ENCODE measurements around the gene SNX2.

Gene SNX2, protein sequence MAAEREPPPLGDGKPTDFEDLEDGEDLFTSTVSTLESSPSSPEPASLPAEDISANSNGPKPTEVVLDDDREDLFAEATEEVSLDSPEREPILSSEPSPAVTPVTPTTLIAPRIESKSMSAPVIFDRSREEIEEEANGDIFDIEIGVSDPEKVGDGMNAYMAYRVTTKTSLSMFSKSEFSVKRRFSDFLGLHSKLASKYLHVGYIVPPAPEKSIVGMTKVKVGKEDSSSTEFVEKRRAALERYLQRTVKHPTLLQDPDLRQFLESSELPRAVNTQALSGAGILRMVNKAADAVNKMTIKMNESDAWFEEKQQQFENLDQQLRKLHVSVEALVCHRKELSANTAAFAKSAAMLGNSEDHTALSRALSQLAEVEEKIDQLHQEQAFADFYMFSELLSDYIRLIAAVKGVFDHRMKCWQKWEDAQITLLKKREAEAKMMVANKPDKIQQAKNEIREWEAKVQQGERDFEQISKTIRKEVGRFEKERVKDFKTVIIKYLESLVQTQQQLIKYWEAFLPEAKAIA

DNA sequence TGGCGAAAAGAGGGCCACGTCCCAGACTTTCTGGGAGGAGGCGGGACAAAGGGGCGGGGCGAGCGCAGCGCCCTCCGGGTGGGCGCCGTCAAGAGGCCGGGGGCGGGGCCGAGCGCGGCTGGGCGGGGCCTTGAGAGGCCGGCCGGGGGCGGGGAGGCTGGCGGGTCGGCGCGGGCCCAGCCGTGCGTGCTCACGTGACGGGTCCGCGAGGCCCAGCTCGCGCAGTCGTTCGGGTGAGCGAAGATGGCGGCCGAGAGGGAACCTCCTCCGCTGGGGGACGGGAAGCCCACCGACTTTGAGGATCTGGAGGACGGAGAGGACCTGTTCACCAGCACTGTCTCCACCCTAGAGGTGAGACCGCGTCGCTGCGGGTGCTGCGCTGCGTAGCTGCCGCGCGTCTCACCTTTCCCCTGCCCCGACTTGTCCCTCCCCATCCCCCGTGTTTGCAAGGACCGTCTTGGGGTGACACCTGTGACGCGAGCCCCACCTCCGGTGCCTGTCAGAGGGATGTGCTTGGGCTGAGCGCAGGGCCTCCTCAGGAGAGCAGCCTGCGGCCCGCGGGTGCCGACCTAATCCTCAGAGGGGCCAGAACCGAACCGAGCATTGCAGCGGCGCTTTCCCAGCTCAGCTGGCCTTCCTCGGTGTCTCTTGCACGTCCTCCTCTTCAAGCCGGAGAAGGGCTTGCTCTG, at the start of gene SNX2:
TSS of gene SNX2 (plus strand) at position 220 of the 689 bp plus-strand sequence. CDS start at position 244, 24 bp downstream.
- TF ChIP-seq, protein P1, sequence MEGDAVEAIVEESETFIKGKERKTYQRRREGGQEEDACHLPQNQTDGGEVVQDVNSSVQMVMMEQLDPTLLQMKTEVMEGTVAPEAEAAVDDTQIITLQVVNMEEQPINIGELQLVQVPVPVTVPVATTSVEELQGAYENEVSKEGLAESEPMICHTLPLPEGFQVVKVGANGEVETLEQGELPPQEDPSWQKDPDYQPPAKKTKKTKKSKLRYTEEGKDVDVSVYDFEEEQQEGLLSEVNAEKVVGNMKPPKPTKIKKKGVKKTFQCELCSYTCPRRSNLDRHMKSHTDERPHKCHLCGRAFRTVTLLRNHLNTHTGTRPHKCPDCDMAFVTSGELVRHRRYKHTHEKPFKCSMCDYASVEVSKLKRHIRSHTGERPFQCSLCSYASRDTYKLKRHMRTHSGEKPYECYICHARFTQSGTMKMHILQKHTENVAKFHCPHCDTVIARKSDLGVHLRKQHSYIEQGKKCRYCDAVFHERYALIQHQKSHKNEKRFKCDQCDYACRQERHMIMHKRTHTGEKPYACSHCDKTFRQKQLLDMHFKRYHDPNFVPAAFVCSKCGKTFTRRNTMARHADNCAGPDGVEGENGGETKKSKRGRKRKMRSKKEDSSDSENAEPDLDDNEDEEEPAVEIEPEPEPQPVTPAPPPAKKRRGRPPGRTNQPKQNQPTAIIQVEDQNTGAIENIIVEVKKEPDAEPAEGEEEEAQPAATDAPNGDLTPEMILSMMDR (IDR thresholded peaks at IDR 0.05; ENCODE audit: insufficient read depth, low read depth, low read length, missing control alignments) = peak; percentile 33
- DNase-seq (ENCODE audit: low read depth) = peak; percentile 94
- H3K4me3 ChIP-seq (ENCODE audit: low read depth, low read length) = peak within 1 kb of the TSS; percentile 94

DNA sequence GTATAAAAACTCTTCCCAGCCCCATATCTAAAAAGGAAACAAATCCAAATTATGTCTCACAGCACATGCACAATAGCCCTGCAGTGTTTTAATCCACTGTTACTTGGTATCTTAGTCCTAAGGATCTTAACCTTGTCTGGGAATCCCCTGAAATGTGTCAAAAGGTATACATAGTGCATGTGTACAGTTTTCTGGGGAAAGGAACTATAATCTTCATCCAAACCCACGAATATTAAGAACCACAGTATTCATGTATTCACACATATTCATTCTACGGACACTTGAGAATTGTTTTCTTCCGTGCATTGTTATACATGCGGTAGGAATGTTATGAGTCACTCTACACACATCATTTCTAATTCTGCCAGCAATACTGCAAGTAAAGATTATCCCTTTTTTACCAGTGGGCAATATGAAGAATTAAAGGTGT, 47.8 kb upstream of the SNX2 start:
- TF ChIP-seq, protein P1 (IDR thresholded peaks at IDR 0.05; ENCODE audit: insufficient read depth, low read depth, low read length, missing control alignments) = no peak
- no peak overlapping the region for H3K4me3 ChIP-seq (ENCODE audit: low read depth, low read length)
- DNase-seq (ENCODE audit: low read depth) = peak; percentile 49

DNA sequence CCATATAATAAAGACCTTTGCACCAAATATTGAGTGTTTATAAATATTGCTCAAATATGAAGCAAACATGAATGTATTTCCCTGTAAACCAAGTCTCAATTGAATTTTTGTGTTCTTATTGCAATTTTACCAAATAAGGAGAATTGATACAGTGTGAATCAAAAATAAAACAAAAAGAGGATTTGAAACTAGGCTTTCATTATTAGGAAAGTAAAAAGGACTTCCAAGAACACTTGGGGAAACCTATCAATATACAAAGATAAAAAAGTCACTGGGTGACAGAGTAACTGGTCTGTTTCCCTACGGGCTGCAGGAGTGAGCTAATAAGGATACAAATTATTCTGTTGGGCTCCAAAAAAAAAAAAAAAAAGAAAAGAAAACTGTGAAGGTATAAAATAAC, 44.8 kb upstream of the SNX2 start:
- DNase-seq (ENCODE audit: low read depth) = no peak
- H3K4me3 ChIP-seq (ENCODE audit: low read depth, low read length) = no peak overlapping the region
- TF ChIP-seq, protein P1 (IDR thresholded peaks at IDR 0.05; ENCODE audit: insufficient read depth, low read depth, low read length, missing control alignments) = no peak

DNA sequence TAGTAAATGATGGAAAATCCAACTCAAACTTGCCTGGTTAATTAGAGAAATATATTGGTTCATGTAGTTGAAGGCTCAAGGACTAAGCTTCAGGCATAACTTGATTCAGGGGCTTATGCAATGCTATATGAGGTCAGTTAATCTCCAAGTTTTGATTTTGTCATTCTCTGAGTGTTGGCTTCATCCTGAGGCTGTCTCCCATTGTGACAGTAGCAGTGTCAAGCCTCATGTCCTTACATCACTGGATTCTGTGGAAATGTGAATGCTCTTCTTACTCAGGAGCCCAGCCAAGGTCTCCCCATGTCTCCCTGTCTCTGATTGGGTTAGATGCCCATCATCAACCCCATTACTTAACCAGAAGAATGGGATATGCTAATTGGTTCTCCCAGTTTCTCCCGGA, 44.4 kb upstream of the SNX2 start:
- DNase-seq (ENCODE audit: low read depth) = no peak
- TF ChIP-seq, protein P1 (IDR thresholded peaks at IDR 0.05; ENCODE audit: insufficient read depth, low read depth, low read length, missing control alignments) = no peak
- H3K4me3 ChIP-seq (ENCODE audit: low read depth, low read length) = no peak overlapping the region

DNA sequence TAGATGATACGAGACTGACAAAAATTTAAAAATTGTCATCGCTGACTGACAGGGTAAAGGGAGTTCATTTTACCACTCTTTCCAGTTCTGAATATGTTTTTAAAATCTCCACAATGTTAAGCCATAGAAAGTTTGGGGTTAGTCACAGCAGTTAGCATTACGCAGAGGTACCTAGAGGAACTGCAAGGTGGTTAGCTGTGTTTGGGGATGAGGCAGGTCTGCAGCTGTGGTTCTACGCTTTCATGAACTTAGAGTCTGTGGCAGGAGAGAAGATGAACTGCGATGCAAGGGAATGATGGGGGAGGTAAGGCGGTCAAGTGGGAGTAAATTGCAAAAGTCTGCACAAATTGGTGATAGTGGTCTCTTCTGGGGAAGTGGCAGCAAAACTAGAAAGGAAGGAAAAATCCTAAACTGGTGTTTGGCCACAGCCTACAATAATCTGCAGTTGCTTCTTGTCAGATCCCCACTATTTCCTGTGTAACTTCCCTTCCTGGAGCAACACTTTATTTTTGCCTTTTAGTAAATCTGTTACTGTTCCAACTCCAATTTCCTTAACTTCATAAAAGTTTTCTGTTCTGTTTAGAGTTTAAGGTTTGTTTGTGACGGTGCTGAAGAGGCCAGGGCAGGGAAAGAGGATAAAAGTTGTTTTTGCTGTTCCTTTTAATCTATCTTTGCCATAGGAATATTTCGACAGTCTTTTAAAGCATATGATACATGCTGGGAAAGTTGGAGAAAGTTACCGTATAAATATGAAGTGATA, 38.6 kb upstream of the SNX2 start:
- peak; percentile 31 for DNase-seq (ENCODE audit: low read depth)
- H3K4me3 ChIP-seq (ENCODE audit: low read depth, low read length) = no peak overlapping the region
- TF ChIP-seq, protein P1 (IDR thresholded peaks at IDR 0.05; ENCODE audit: insufficient read depth, low read depth, low read length, missing control alignments) = no peak

DNA sequence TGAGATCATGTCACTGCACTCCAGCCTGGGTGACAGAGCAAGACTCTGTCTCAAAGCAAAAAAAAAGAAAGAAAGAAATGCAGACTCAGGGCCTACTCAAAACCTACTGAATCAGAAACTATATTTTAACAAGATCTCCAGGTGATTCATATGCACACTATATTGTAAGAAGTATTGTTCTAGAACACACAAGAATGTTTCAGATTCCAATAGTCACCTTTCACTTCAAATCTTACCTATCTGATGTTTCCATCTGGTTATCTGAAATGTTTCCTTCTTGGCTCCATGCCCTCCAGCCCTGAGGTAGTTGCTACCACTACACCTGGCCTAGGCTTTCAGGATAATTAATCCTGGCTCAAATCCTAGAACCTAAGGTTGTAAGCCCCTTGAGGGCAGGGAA, 36.8 kb upstream of the SNX2 start:
- no peak for DNase-seq (ENCODE audit: low read depth)
- TF ChIP-seq, protein P1 (IDR thresholded peaks at IDR 0.05; ENCODE audit: insufficient read depth, low read depth, low read length, missing control alignments) = no peak
- H3K4me3 ChIP-seq (ENCODE audit: low read depth, low read length) = no peak overlapping the region

All from GM12865 (cell line).